Stimulated activated CD4-positive, alpha-beta T cell treated with anti-CD3 and anti-CD28 coated beads, Interleukin-4, amount 100 ng/mL, for 1 hour (primary cell): ENCODE results near the gene PARP11.

Source experiments
- DNase-seq: peaks from one replicate; pipeline ENCODE4 v3.0.0-alpha.2; 2020

The PARP11 gene

DNA sequence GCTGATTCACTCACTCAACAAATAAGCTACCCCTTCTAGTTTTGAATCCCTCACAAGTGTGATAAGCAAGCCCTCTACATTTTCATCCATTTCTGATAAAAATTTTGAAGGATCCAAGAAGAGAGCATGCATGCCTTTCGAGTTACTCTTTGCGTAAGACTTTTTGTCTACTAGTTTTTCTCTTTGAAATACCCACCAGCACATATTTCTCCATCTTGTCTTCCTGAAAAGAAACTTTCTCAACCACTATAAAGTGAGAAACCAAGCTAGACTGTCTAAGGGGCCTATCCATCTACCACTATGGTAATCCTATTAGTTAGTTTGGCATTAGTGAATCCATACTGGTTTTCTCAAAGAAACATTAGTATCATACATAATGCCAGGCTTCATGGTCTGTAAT lies 56.9 kb downstream of the PARP11 start:
- DNase-seq, result no peak

DNA sequence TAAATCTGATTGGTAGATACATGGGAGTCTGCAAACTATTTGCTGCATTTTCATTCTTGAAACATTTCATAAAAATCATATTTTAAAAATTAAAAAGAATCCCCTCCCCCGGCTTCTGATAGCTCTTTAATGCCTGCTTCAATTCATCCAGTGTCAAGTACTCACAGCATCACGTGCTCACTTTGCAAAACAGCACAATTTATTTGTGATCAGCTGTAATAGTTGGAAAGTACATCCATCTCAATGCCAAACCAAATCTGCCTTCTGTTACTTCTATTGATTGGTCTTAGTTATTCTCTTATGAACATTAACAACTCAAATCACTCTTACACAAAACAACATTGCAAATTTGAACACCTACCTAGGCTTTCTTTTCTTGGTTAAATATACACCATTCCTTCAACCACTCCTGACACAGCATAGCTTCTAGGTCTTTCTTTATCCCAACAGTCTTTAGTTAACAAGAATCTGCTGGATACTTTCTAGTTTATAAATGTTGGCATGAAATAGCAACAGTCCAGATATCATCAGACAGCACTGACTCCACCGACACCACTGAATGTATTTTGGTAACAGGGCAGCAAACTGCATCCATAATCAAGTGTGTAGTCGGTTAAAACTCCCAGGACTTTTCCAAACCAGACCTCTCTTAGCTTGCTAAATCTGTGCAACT lies 58.0 kb downstream of the PARP11 start:
- no peak for DNase-seq

GRCh38 chr12:3810540-3810939 lies 62.7 kb downstream of the PARP11 start:
- no peak for DNase-seq

DNA sequence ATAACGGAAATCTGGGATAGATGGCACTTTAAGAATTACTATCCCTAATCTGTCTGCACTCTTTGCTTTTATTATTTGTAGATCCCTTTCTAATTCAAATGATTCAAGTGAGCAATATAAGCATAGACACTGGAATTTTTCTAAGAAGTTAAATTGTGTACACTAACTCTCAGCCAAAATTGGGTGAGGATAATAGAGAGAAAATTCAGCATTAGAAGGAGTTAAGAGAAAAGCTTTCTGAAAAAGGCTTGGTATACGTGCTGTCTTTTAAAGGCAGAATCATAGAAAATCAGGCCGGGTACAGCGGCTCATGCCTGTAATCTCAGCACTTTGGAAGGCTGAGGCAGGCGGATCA lies 63.2 kb downstream of the PARP11 start:
- no peak for DNase-seq

DNA sequence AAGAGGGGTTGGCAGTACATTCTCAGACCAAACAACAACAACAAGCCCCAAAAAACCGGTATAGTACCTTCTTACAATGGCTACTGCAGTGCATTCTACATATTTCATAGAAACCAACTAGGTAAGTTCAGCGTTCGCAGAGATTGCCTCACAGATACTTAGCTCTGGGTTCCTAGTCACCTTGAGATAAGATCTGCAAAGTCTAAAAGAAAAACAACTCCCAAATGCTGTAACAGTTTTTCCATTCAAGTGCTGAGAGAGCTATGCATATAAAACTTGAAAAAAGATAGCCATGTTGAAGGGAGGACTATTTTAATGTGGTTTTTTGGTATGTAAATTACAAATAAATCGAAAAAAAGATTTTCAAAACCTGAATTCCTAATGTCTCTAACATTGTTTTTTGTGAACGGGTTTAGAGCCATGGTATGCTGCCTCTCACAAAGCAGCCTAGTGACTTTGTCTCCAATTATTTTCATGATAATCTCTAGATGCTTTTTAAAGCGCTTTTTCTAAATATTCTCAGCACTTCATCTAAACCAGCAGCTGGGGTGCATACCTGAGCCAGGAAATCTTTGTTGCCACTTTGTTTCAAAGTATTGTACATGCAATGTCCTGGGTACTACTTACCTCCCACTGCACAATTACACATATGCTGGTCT lies 63.7 kb downstream of the PARP11 start:
- no peak for DNase-seq

GRCh38 chr12:3805077-3805476 lies 68.1 kb downstream of the PARP11 start:
- no peak for DNase-seq

DNA sequence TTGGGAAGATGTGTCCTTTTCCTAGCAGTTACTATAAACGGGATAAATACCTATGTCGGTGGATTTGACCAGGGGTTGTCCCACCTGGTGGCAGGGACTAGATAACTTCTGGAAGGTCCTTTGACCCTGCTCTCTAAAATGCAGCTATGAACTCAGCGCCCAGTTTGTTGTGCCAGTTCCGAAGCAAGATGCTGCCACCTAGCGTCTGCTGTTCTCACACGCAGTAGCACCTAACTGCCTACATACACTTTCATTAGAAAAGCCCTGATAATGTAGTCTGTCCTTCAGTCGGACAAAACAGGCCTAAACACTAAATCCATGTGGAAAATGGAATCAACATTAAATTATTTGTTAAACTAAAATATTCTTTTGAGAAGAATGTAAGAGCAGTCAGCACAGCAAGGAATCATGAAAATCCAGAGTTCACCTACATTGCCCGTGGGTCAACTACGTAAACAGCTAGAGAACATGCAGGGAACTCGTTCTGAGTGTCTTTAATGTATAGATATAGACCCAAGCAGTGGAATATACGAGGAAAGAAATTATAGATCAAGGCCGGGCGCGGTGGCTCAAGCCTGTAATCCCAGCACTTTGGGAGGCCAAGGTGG lies 69.2 kb downstream of the PARP11 start:
- peak; percentile 73 for DNase-seq

DNA sequence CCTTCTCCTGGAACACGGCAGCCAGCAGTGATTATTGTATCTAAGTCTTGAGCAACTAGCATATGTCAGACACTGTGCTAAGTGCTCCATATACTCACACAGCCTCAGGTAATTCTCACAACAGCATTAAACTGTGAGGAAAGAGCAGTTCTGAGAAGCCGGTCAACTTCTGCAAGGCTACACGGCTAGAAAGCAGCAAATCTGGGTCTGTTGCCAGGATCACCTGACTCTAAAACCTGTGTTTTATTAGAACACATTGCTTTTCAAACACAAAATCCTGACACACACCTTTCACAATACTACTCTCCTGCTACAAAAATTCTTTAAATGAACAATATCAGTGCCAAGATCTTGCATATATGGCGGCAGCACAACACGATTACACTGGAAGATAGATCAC lies 70.5 kb downstream of the PARP11 start:
- DNase-seq, result no peak

DNA sequence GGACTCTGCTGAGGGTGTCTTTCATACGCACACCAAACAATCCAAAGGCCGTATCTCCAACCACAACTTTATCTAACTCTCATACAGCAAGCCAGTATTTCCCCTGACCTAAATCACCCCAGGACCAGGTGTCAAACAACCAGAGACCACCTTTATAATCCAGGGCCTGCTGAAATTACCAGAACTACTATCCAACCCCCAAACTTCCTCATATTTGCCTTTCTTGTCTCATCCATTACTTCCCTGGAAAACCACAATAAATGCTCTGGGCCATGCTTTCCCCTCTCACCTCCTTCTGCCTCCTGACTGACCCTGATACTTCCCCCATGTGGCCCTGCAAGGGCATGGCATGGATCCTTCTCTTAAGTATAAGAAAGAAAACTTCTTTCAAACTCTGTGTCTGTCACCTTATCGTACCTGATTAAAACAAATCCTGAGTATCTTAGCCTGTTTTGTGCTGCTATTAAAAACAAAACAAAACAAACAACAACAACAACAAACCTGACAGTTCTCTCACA lies 75.6 kb downstream of the PARP11 start:
- DNase-seq, result no peak

GRCh38 chr12:3795492-3796133 lies 77.6 kb downstream of the PARP11 start:
- no peak for DNase-seq

DNA sequence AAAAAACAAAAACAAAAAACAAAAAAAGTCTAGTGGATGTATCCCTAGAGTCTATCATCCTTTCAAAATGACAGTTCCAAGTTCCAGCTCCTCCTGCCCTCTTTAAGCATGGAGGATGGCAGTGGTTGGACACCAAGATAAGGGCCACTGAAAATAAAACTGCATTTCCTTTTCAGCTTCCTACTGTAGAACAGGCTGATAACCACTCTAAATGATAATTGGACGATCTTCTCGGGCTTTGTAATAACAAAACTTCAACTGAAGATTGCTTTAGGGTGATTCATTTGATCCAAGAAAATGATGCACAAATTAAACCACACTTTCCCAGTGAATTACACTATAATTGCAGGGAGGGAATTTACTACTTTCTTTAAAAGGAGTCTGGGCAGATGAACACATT lies 78.1 kb downstream of the PARP11 start:
- no peak for DNase-seq

DNA sequence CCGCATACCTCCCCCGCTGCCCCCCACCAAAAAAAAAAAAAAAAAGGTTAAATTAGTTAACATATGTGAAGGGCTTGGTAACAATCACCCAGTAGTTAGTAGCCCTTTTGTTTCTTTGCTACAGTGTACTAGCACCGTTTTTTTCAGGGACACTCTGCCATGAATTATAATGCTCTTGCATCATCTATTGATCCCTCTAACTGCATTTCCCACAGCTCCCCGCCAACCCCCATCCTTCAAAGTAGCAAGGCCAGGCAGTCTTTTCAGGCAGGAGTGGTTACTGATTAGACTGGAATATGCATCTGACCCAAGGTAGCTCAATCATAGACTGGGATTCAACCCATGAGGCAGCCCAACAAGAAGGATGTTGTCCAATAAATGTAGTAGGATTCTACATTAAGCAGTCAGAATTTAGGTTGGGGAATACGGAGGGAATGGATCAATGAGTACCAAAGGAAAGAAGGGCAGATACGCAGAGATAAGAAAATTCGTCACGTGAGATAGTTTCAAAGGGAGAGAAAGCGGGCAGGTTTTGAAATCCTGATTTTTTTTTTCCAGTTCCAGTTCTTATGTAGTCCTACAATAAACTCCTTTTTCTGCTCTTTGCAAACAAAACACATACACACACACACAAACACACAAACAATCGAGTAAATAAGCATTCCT lies 80.4 kb downstream of the PARP11 start:
- DNase-seq, result no peak

DNA sequence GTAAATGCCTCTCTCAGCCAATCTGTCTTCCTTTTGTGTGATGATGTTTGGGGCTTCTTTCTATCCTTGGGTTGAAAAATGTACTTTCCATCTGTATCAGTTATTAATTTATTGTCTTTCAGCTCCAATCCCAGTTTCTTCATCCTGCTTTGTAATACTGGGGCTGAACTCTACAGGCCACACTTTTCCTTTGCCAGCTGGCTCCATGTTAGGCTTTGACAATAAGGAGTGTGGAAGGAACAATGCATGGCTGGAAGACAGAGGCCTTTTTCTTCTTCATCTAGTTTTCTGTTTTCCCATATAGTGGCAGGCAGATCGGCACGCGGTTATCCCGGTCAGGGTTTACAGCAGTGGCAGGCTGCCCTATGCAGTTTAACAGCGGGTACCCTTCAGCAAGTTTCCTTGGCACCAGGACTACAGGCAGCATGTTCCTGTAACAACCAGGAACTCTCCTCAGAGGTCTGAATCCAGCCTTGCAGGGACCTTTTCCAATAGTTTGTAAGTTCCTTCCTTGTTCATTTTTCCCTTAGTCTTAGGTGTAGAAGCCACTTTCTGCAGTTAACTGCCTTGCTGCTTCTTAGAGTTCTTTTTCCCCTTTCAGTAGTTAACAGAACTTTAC lies 81.8 kb downstream of the PARP11 start:
- no peak for DNase-seq

DNA sequence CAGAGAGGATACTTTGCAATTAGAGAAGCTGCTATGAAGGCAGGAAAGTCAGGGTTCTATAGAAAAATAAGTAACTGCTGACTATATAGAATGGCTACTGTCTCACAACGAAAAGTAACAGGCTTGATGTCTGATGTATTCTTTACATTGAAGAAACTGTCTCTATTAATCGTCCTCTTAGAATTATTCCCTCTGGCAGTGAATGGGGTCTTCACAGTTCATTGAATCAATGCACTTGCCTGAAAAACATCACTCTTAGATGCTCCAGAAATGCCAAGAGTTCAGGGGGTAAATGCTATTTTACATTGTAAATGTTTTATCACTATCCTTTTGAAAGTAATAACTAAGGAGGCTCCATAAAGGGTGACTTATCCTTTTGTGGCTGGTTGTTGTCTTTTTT lies 82.6 kb downstream of the PARP11 start:
- no peak for DNase-seq

DNA sequence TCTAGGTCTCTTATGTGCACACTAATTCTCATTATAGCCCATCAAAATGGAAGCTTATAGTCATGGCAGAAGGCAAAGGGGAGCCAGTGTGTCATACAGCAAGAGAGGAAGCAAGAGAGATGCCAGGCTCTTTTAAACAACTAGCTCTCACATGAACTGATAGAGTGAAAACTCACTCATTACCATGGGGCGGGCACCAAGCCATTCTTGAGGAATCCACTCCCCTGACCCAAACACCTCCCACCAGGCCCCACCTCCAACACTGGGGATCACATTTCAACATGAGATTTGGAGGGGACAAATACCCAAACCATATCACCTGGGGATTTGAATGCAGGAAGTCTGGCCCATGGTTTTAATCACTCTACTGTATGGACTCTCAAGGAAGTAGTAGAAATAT lies 83.4 kb downstream of the PARP11 start:
- no peak for DNase-seq

GRCh38 chr12:3777206-3777809 lies 95.9 kb downstream of the PARP11 start:
- DNase-seq, result no peak

- DNase-seq, result no peak
These were observed 97.7 kb downstream of the PARP11 start for GRCh38 chr12:3775385-3776035.

GRCh38 chr12:3772380-3772779 lies 100.8 kb downstream of the PARP11 start:
- no peak for DNase-seq

GRCh38 chr12:3771853-3772252 lies 101.3 kb downstream of the PARP11 start:
- DNase-seq, result no peak

GRCh38 chr12:3770891-3771290 lies 102.3 kb downstream of the PARP11 start:
- no peak for DNase-seq

DNA sequence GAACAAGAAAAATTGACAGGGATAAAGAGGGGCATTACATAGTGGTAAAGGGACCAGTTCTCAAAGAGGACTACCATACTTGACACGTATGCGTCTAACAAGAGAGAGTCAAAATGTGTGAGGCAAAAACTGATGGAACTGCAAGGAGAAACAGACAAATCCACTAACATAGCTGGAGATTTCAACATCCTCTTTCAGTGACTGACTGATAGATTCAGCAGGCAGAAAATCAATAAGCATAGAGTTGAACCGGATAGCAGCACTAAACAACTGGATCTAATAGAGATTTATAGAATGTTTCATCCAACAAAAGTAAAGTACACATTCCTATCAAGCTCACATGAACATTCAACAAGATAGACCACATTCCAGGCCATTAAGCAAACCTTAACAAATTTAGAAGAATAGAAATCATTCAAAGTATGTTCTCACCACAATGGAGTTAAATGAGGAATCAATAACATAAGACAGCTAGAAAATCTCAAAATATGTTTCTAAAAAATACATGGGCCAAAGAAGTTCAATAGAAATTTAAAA lies 104.2 kb downstream of the PARP11 start:
- no peak for DNase-seq
